Activated T-helper 1 cell treated with anti-CD3 and anti-CD28 coated beads, Interleukin-12 subunit alpha, Interleukin-12 subunit beta, Interleukin-2, Interleukin-4 antibody, amounts not matched to agents 30 ng/mL and 10 ng/mL and 1 ng/mL, durations not matched to agents 14 hours and 24 hours and 36 hours (primary cell): Measurements from ENCODE around the gene DSC2. TPM values are rescaled to one million over a fixed set of nuclear protein-coding genes. Genes with fewer than 3 reads are reported as not detected.
"Not testable (repeated sequence)": the region's sequence is repeated elsewhere in the genome, so short reads cannot be mapped to it uniquely, and the experiment has no call there.

Experiments
- DNase-seq: peaks from one replicate; pipeline ENCODE4 v3.0.0; 2021; ENCODE audit warnings: low spot score
- H3K27ac Mint-ChIP-seq: one replicate; pipeline ENCODE4 v1.8.0; 2021; ENCODE audit warnings: mild to moderate bottlenecking, mixed read lengths
- H3K27me3 Mint-ChIP-seq: one replicate; pipeline ENCODE4 v1.8.0; 2022; ENCODE audit warnings: mild to moderate bottlenecking, moderate library complexity, mixed read lengths; ENCODE audit not compliant: insufficient read depth
- H3K36me3 Mint-ChIP-seq: one replicate; pipeline ENCODE4 v1.8.0; 2021; ENCODE audit warnings: low read depth, mixed read lengths
- H3K4me1 Mint-ChIP-seq: one replicate; pipeline ENCODE4 v1.8.0; 2021; ENCODE audit warnings: low read depth, mixed read lengths
- H3K4me3 Mint-ChIP-seq: one replicate; pipeline ENCODE4 v1.8.0; 2021; ENCODE audit warnings: mild to moderate bottlenecking, moderate library complexity, mixed read lengths
- H3K9me3 Mint-ChIP-seq: one replicate; pipeline ENCODE4 v1.8.0; 2021; ENCODE audit warnings: mixed read lengths
- intact Hi-C: fragments of 100-400 bp; cut with micrococcal nuclease; formaldehyde crosslinking; loops from one replicate; pipeline ENCODE4 v1.15.1; 2024
- total RNA-seq: library from RNA; stranded (reverse); gene quantifications from 2 replicates; pipeline ENCODE4 v1.2.3, GENCODE V29; 2022

DSC2 gene
- total RNA-seq, result not detected in 2 replicates

GRCh38 chr18:31102025-31102684 is at the start of gene DSC2:
TSS of gene DSC2 (minus strand) at chr18:31102421. CDS start at chr18:31101971, 450 bp downstream.
- intact Hi-C loops, result no loop called here
- H3K27ac Mint-ChIP-seq, result no peak within 1 kb of the TSS
- no peaks in the 10 kb centered on the region for H3K36me3 Mint-ChIP-seq
- H3K4me1 Mint-ChIP-seq, result no peaks in the 10 kb centered on the region
- H3K27me3 Mint-ChIP-seq, result peaks cover 15% of the 10 kb centered on the region
- no peak within 1 kb of the TSS for H3K4me3 Mint-ChIP-seq
- no peak for DNase-seq
- no peaks in the 10 kb centered on the region for H3K9me3 Mint-ChIP-seq

GRCh38 chr18:31149351-31149750 is 47.1 kb upstream of the DSC2 start:
- H3K4me3 Mint-ChIP-seq, result no peak overlapping the region
- intact Hi-C loops, result no loop called here
- no peak for DNase-seq
- no peaks in the 10 kb centered on the region for H3K27me3 Mint-ChIP-seq
- H3K36me3 Mint-ChIP-seq, result no peaks in the 10 kb centered on the region
- no peaks in the 10 kb centered on the region for H3K4me1 Mint-ChIP-seq
- no peak overlapping the region for H3K27ac Mint-ChIP-seq
- H3K9me3 Mint-ChIP-seq, result peaks cover 10% of the 10 kb centered on the region

GRCh38 chr18:31148600-31148999 is 46.4 kb upstream of the DSC2 start:
- Mint-ChIP-seq H3K36me3 (no peaks in the 10 kb centered on the region), H3K27me3 (no peaks in the 10 kb centered on the region), H3K4me1 (no peaks in the 10 kb centered on the region), H3K4me3 (no peak overlapping the region), H3K27ac (no peak overlapping the region), H3K9me3 (peaks cover 10% of the 10 kb centered on the region)
- intact Hi-C loops, result no loop called here
- DNase-seq, result no peak

- Mint-ChIP-seq H3K27ac (no peak overlapping the region), H3K27me3 (no peaks in the 10 kb centered on the region), H3K9me3 (peaks cover 14% of the 10 kb centered on the region), H3K36me3 (no peaks in the 10 kb centered on the region), H3K4me1 (no peaks in the 10 kb centered on the region), H3K4me3 (no peak overlapping the region)
- DNase-seq, result no peak
- intact Hi-C loops, result no loop called here
These were observed 44.6 kb upstream of the DSC2 start for GRCh38 chr18:31146809-31147208.

GRCh38 chr18:31143025-31143424 is 40.8 kb upstream of the DSC2 start:
- H3K4me1 Mint-ChIP-seq, result no peaks in the 10 kb centered on the region
- no peaks in the 10 kb centered on the region for H3K27me3 Mint-ChIP-seq
- no peaks in the 10 kb centered on the region for H3K36me3 Mint-ChIP-seq
- no peak overlapping the region for H3K4me3 Mint-ChIP-seq
- no peak for DNase-seq
- peaks cover 14% of the 10 kb centered on the region for H3K9me3 Mint-ChIP-seq
- H3K27ac Mint-ChIP-seq, result no peak overlapping the region
- intact Hi-C loops, result no loop called here

- intact Hi-C loops, result no loop called here
- no peak overlapping the region for H3K4me3 Mint-ChIP-seq
These were observed 36.5 kb upstream of the DSC2 start for GRCh38 chr18:31138709-31139108.

GRCh38 chr18:31134988-31135529 is 32.8 kb upstream of the DSC2 start:
- intact Hi-C loops, result no loop called here
- Mint-ChIP-seq H3K4me1 (no peaks in the 10 kb centered on the region), H3K27ac (no peak overlapping the region), H3K9me3 (no peaks in the 10 kb centered on the region), H3K36me3 (no peaks in the 10 kb centered on the region), H3K27me3 (no peaks in the 10 kb centered on the region), H3K4me3 (no peak overlapping the region)
- DNase-seq, result no peak

More at GRCh38 chr18:31138709-31139108, 36.5 kb upstream of the DSC2 start:
- no peak for DNase-seq
- Mint-ChIP-seq H3K27me3 (no peaks in the 10 kb centered on the region), H3K9me3 (peaks cover 4% of the 10 kb centered on the region), H3K4me1 (no peaks in the 10 kb centered on the region), H3K27ac (no peak overlapping the region), H3K36me3 (no peaks in the 10 kb centered on the region)

GRCh38 chr18:31129398-31130115 is 27.3 kb upstream of the DSC2 start:
- no peak for DNase-seq
- H3K9me3 Mint-ChIP-seq, result no peaks in the 10 kb centered on the region
- no peaks in the 10 kb centered on the region for H3K4me1 Mint-ChIP-seq
- H3K4me3 Mint-ChIP-seq, result no peak overlapping the region
- intact Hi-C loops, result no loop called here
- no peaks in the 10 kb centered on the region for H3K36me3 Mint-ChIP-seq
- H3K27ac Mint-ChIP-seq, result no peak overlapping the region
- H3K27me3 Mint-ChIP-seq, result no peaks in the 10 kb centered on the region

- Mint-ChIP-seq H3K4me3 (no peak overlapping the region), H3K27ac (no peak overlapping the region), H3K9me3 (no peaks in the 10 kb centered on the region), H3K36me3 (no peaks in the 10 kb centered on the region), H3K27me3 (no peaks in the 10 kb centered on the region), H3K4me1 (no peaks in the 10 kb centered on the region)
- no peak for DNase-seq
- intact Hi-C loops, result no loop called here
These were observed 23.7 kb upstream of the DSC2 start for GRCh38 chr18:31125878-31126277.

GRCh38 chr18:31123125-31123524 is 20.9 kb upstream of the DSC2 start:
- H3K4me3 Mint-ChIP-seq, intact Hi-C loops, H3K27ac Mint-ChIP-seq, H3K27me3 Mint-ChIP-seq, H3K4me1 Mint-ChIP-seq, H3K36me3 Mint-ChIP-seq, DNase-seq, H3K9me3 Mint-ChIP-seq: not testable (repeated sequence)

- no peaks in the 10 kb centered on the region for H3K36me3 Mint-ChIP-seq
- H3K4me1 Mint-ChIP-seq, result no peaks in the 10 kb centered on the region
- no peaks in the 10 kb centered on the region for H3K27me3 Mint-ChIP-seq
- H3K9me3 Mint-ChIP-seq, result peaks cover 5% of the 10 kb centered on the region
- intact Hi-C loops, result no loop called here
- no peak overlapping the region for H3K4me3 Mint-ChIP-seq
- no peak overlapping the region for H3K27ac Mint-ChIP-seq
- DNase-seq, result no peak
These were observed 18.4 kb upstream of the DSC2 start for GRCh38 chr18:31120594-31120993.

GRCh38 chr18:31116853-31117595 is 14.8 kb upstream of the DSC2 start:
- Mint-ChIP-seq H3K9me3 (peaks cover 5% of the 10 kb centered on the region), H3K27me3 (no peaks in the 10 kb centered on the region), H3K4me1 (no peaks in the 10 kb centered on the region), H3K27ac (no peak overlapping the region), H3K4me3 (no peak overlapping the region), H3K36me3 (no peaks in the 10 kb centered on the region)
- intact Hi-C loops, result no loop called here
- DNase-seq, result no peak

- Mint-ChIP-seq H3K27me3 (no peaks in the 10 kb centered on the region), H3K27ac (no peak overlapping the region), H3K9me3 (no peaks in the 10 kb centered on the region), H3K4me1 (no peaks in the 10 kb centered on the region), H3K4me3 (no peak overlapping the region), H3K36me3 (no peaks in the 10 kb centered on the region)
- no peak for DNase-seq
- intact Hi-C loops, result no loop called here
These were observed 10.6 kb upstream of the DSC2 start for GRCh38 chr18:31112804-31113203.
